Mesenchymal stem cell (in vitro differentiated cells and primary cell): ENCODE results near the gene GALNT10.

Source experiments
- DNase-seq: peaks from one replicate; pipeline ENCODE4 v3.0.0-alpha.2; 2013
- H2AFZ ChIP-seq: one replicate; pipeline ENCODE4 v1.6.1; 2013; ENCODE audit warnings: low read depth, mild to moderate bottlenecking, control low read depth, inconsistent platforms, low read length, moderate library complexity
- H2AK5ac ChIP-seq: 2 replicates; pipeline ENCODE4 v1.6.1; 2013; ENCODE audit warnings: low read length, moderate library complexity, mild to moderate bottlenecking, inconsistent platforms; ENCODE audit not compliant: severe bottlenecking
- H2BK120ac ChIP-seq: one replicate; pipeline ENCODE4 v1.6.1; 2013; ENCODE audit warnings: low read depth, mild to moderate bottlenecking, inconsistent platforms, low read length, moderate library complexity
- H2BK12ac ChIP-seq, 2 experiments: one replicate each; pipeline ENCODE4 v1.6.1; 2013; ENCODE audit warnings: inconsistent platforms in 2 of 2, low read length in 2 of 2, mild to moderate bottlenecking in 2 of 2, moderate library complexity in 2 of 2, control low read depth in 1 of 2
- H2BK15ac ChIP-seq: one replicate; pipeline ENCODE4 v1.6.1; 2013; ENCODE audit warnings: mild to moderate bottlenecking, low read depth, inconsistent platforms; ENCODE audit not compliant: poor library complexity, severe bottlenecking
- H2BK5ac ChIP-seq: 2 replicates; pipeline ENCODE4 v1.6.1; 2013; ENCODE audit warnings: low read depth, mild to moderate bottlenecking, low read length, control low read depth, inconsistent platforms; ENCODE audit not compliant: poor library complexity, severe bottlenecking
- H3K14ac ChIP-seq, 2 experiments: one replicate each; pipeline ENCODE4 v1.6.1; 2013; ENCODE audit warnings: inconsistent platforms in 2 of 2, low read length in 2 of 2, control low read depth in 1 of 2, mild to moderate bottlenecking in 1 of 2, moderate library complexity in 1 of 2
- H3K18ac ChIP-seq, 2 experiments: one replicate each; pipeline ENCODE4 v1.6.1; 2013; ENCODE audit warnings: inconsistent platforms in 2 of 2, low read length in 2 of 2, control low read depth in 1 of 2, low read depth in 1 of 2, mild to moderate bottlenecking in 1 of 2
- H3K23ac ChIP-seq, 2 experiments: one replicate each; pipeline ENCODE4 v1.6.1; 2013; ENCODE audit warnings: inconsistent platforms in 2 of 2, low read length in 2 of 2, mild to moderate bottlenecking in 2 of 2, moderate library complexity in 2 of 2, control low read depth in 1 of 2
- H3K27ac ChIP-seq: 2 replicates; pipeline ENCODE4 v1.5.1; 2013; ENCODE audit warnings: mild to moderate bottlenecking, moderate library complexity, low read length, control low read depth, inconsistent platforms; ENCODE audit not compliant: poor library complexity, severe bottlenecking
- H3K27me3 ChIP-seq, 2 experiments: 2 replicates each; pipeline versions ENCODE4 v1.6.1 to v1.7.0; 2013; ENCODE audit warnings: low read length in 2 of 2, mild to moderate bottlenecking in 2 of 2, moderate library complexity in 2 of 2, control low read depth in 1 of 2, inconsistent platforms in 1 of 2; ENCODE audit not compliant: control insufficient read depth in 1 of 2, insufficient read depth in 1 of 2
- H3K36me3 ChIP-seq, 2 experiments: 2 replicates each; pipeline versions ENCODE4 v1.6.1 to v1.7.0; 2013; ENCODE audit warnings: low read length in 2 of 2, control low read depth in 1 of 2, inconsistent platforms in 1 of 2, low read depth in 1 of 2, mild to moderate bottlenecking in 1 of 2; ENCODE audit not compliant: insufficient read depth in 2 of 2, control insufficient read depth in 1 of 2
- H3K4ac ChIP-seq, 2 experiments: one replicate each; pipeline ENCODE4 v1.6.1; 2013; ENCODE audit warnings: inconsistent platforms in 2 of 2, low read length in 2 of 2, mild to moderate bottlenecking in 2 of 2, moderate library complexity in 2 of 2, control low read depth in 1 of 2, low read depth in 1 of 2
- H3K4me1 ChIP-seq: 2 replicates; pipeline ENCODE4 v1.6.1; 2013; ENCODE audit warnings: low read depth, low read length, control low read depth; ENCODE audit not compliant: control insufficient read depth, insufficient read depth
- H3K4me2 ChIP-seq: 2 replicates; pipeline ENCODE4 v1.6.1; 2013; ENCODE audit warnings: low read length, mild to moderate bottlenecking, inconsistent platforms; ENCODE audit not compliant: poor library complexity, severe bottlenecking
- H3K4me3 ChIP-seq, 2 experiments: 2 replicates each; pipeline versions ENCODE4 v1.5.1 to v1.7.0; 2013; ENCODE audit warnings: low read length in 2 of 2, mild to moderate bottlenecking in 2 of 2, control low read depth in 1 of 2, low read depth in 1 of 2; ENCODE audit not compliant: insufficient read depth in 1 of 2
- H3K79me1 ChIP-seq: replicated peaks from 2 replicates; pipeline ENCODE4 v1.6.1; 2013; ENCODE audit warnings: mild to moderate bottlenecking, control low read depth, low read length, inconsistent platforms; ENCODE audit not compliant: poor library complexity, severe bottlenecking
- H3K9ac ChIP-seq: 2 replicates; pipeline ENCODE4 v1.7.0; 2013; ENCODE audit warnings: mild to moderate bottlenecking, low read length, moderate library complexity
- H3K9me3 ChIP-seq: 2 replicates; pipeline ENCODE4 v1.7.0; 2013; ENCODE audit warnings: mild to moderate bottlenecking, low read length; ENCODE audit not compliant: control insufficient read depth
- H4K8ac ChIP-seq: one replicate; pipeline ENCODE4 v1.6.1; 2013; ENCODE audit warnings: inconsistent platforms, mild to moderate bottlenecking, low read length, moderate library complexity
- H4K91ac ChIP-seq: one replicate; pipeline ENCODE4 v1.6.1; 2013; ENCODE audit warnings: mild to moderate bottlenecking, low read length, inconsistent platforms
- WGBS: methylation state at CpG from one replicate; pipeline ENCODE4 v1.1.7; 2013; ENCODE audit warnings: mixed read lengths; 5-methylcytosine and 5-hydroxymethylcytosine counted together

The GALNT10 gene

GRCh38 chr5:154419236-154419635 is 228.7 kb downstream of the GALNT10 start:
- H3K36me3 ChIP-seq = peaks cover 22 to 31% of the 10 kb centered on the region in 2 experiments
- no peak overlapping the region for H2BK12ac ChIP-seq
- no peak overlapping the region for H2BK15ac ChIP-seq
- H3K9ac ChIP-seq = no peak overlapping the region
- WGBS = 94% methylated on average over 7 of the region's 7 CpGs
- H3K14ac ChIP-seq = no peak overlapping the region
- no peak for DNase-seq
- H2BK5ac ChIP-seq = no peak overlapping the region
- no peak overlapping the region for H4K91ac ChIP-seq
- H3K18ac ChIP-seq = no peak overlapping the region
- H3K4me1 ChIP-seq = no peaks in the 10 kb centered on the region
- peaks cover 6% of the 10 kb centered on the region for H3K79me1 ChIP-seq
- H3K27ac ChIP-seq = no peak overlapping the region
- no peak overlapping the region for H3K4me3 ChIP-seq
- H3K9me3 ChIP-seq = no peaks in the 10 kb centered on the region
- no peak overlapping the region for H2AFZ ChIP-seq
- no peak overlapping the region for H3K23ac ChIP-seq
- no peak overlapping the region for H3K4ac ChIP-seq
- H3K27me3 ChIP-seq = no peaks in the 10 kb centered on the region
- no peak overlapping the region for H4K8ac ChIP-seq
- H2AK5ac ChIP-seq = no peak overlapping the region
- no peak overlapping the region for H3K4me2 ChIP-seq
- H2BK120ac ChIP-seq = no peak overlapping the region

GRCh38 chr5:154421868-154422267 is 231.3 kb downstream of the GALNT10 start:
- Histone ChIP-seq H3K27ac (no peak overlapping the region), H2BK12ac (no peak overlapping the region), H3K4ac (no peak overlapping the region), H3K79me1 (peaks cover 6% of the 10 kb centered on the region), H3K36me3 (peaks cover 18 to 19% of the 10 kb centered on the region in 2 experiments), H3K14ac (no peak overlapping the region), H2BK120ac (no peak overlapping the region), H4K8ac (no peak overlapping the region), H4K91ac (no peak overlapping the region), H2AFZ (no peak overlapping the region), H3K27me3 (no peaks in the 10 kb centered on the region), H3K23ac (no peak overlapping the region), H3K9ac (no peak overlapping the region), H2BK15ac (no peak overlapping the region), H2AK5ac (no peak overlapping the region), H3K18ac (no peak overlapping the region), H3K4me2 (no peak overlapping the region), H3K4me1 (no peaks in the 10 kb centered on the region), H3K4me3 (no peak overlapping the region), H2BK5ac (no peak overlapping the region), H3K9me3 (no peaks in the 10 kb centered on the region)
- WGBS = 25% methylated on average over 1 of the region's 1 CpG
- DNase-seq = peak; percentile 27

GRCh38 chr5:154422298-154422697 is 231.8 kb downstream of the GALNT10 start:
- no peak overlapping the region for H3K9ac ChIP-seq
- no peak overlapping the region for H3K27ac ChIP-seq
- no peak overlapping the region for H2BK15ac ChIP-seq
- H3K4me1 ChIP-seq = no peaks in the 10 kb centered on the region
- no peak overlapping the region for H3K18ac ChIP-seq
- WGBS = 72% methylated on average over 2 of the region's 2 CpGs
- H3K23ac ChIP-seq = no peak overlapping the region
- no peak overlapping the region for H2AK5ac ChIP-seq
- no peak overlapping the region for H3K4me3 ChIP-seq
- H2BK5ac ChIP-seq = no peak overlapping the region
- H3K4me2 ChIP-seq = no peak overlapping the region
- no peak overlapping the region for H2BK120ac ChIP-seq
- H2BK12ac ChIP-seq = no peak overlapping the region
- no peak overlapping the region for H3K14ac ChIP-seq
- peaks cover 6% of the 10 kb centered on the region for H3K79me1 ChIP-seq
- H4K91ac ChIP-seq = no peak overlapping the region
- no peak overlapping the region for H3K4ac ChIP-seq
- H3K9me3 ChIP-seq = no peaks in the 10 kb centered on the region
- no peaks in the 10 kb centered on the region for H3K27me3 ChIP-seq
- H4K8ac ChIP-seq = no peak overlapping the region
- DNase-seq = no peak
- no peak overlapping the region for H2AFZ ChIP-seq
- peaks cover 15% of the 10 kb centered on the region in 2 experiments for H3K36me3 ChIP-seq

DNA sequence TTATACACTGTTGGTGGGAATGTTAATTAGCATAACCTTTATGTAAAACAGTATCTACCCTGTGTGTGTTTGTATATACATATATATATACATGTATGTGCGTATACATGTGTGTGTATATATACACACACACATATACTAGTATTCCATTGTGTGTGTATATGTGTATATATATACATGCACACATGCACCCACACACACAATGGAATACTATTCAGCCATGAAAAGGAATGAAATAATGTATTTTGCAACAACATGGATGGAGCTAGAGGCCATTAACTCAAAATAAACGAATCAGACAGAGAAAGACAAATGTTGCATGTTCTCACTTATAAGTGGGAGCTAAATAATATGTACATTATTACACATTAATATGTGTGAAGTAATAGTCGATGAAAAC is 237.7 kb downstream of the GALNT10 start:
- Histone ChIP-seq H4K8ac (no peak overlapping the region), H3K27me3 (no peaks in the 10 kb centered on the region), H3K27ac (no peak overlapping the region), H3K4me1 (no peaks in the 10 kb centered on the region), H3K9me3 (no peaks in the 10 kb centered on the region), H4K91ac (no peak overlapping the region), H2BK5ac (no peak overlapping the region), H3K9ac (no peak overlapping the region), H3K4ac (no peak overlapping the region), H3K79me1 (peaks cover 2% of the 10 kb centered on the region), H2AK5ac (no peak overlapping the region), H3K4me2 (no peak overlapping the region), H2BK15ac (no peak overlapping the region), H3K36me3 (peaks cover 0 to 2% of the 10 kb centered on the region in 2 experiments), H3K23ac (no peak overlapping the region), H2BK120ac (no peak overlapping the region), H3K4me3 (no peak overlapping the region), H3K14ac (no peak overlapping the region), H2BK12ac (no peak overlapping the region), H2AFZ (no peak overlapping the region), H3K18ac (no peak overlapping the region)
- WGBS = 100% methylated on average over 1 of the region's 3 CpGs
- DNase-seq = no peak
